Measurements from ENCODE around the gene SHF.

The SHF gene

DNA sequence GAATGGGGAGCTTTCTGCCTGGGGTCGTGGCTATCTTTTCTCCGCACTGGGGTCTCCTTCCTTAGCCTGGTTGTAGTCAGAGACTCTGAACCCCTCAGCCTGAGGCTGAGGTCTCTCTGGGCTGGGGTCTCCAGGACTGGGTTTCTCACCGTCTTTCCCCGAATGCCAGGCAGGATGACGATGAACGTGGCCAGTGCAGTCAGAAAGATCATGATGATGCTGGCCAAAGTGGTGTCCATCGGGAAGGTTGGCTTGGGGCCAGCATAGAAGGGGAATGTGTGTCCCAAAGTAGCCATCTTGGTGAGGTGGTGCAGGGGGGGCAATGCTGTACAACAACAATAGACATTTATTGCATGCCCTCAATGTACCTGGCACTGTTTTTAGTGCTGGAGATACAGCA is 65.0 kb downstream of the SHF start:
- peak; percentile 75 for DNase-seq (ENCODE audit: low spot score)
- TF ChIP-seq, protein P1, sequence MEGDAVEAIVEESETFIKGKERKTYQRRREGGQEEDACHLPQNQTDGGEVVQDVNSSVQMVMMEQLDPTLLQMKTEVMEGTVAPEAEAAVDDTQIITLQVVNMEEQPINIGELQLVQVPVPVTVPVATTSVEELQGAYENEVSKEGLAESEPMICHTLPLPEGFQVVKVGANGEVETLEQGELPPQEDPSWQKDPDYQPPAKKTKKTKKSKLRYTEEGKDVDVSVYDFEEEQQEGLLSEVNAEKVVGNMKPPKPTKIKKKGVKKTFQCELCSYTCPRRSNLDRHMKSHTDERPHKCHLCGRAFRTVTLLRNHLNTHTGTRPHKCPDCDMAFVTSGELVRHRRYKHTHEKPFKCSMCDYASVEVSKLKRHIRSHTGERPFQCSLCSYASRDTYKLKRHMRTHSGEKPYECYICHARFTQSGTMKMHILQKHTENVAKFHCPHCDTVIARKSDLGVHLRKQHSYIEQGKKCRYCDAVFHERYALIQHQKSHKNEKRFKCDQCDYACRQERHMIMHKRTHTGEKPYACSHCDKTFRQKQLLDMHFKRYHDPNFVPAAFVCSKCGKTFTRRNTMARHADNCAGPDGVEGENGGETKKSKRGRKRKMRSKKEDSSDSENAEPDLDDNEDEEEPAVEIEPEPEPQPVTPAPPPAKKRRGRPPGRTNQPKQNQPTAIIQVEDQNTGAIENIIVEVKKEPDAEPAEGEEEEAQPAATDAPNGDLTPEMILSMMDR (IDR thresholded peaks at IDR 0.05; ENCODE audit: poor library complexity, severe bottlenecking): no peak
- no peaks in the 10 kb centered on the region for H3K36me3 ChIP-seq (ENCODE audit: low read depth)
- H3K27me3 ChIP-seq (ENCODE audit: insufficient read depth, poor library complexity, severe bottlenecking): peaks cover under 1% of the 10 kb centered on the region
- H3K9me3 ChIP-seq (ENCODE audit: severe bottlenecking): no peaks in the 10 kb centered on the region
- H3K4me1 ChIP-seq (ENCODE audit: insufficient read depth, poor library complexity, severe bottlenecking): peaks cover 12% of the 10 kb centered on the region
- no peak for ATAC-seq (ENCODE audit: low read depth)
- H3K4me3 ChIP-seq (ENCODE audit: severe bottlenecking): no peak overlapping the region
- peak overlapping the region; percentile 20 for H3K27ac ChIP-seq (ENCODE audit: poor library complexity, severe bottlenecking)

DNA sequence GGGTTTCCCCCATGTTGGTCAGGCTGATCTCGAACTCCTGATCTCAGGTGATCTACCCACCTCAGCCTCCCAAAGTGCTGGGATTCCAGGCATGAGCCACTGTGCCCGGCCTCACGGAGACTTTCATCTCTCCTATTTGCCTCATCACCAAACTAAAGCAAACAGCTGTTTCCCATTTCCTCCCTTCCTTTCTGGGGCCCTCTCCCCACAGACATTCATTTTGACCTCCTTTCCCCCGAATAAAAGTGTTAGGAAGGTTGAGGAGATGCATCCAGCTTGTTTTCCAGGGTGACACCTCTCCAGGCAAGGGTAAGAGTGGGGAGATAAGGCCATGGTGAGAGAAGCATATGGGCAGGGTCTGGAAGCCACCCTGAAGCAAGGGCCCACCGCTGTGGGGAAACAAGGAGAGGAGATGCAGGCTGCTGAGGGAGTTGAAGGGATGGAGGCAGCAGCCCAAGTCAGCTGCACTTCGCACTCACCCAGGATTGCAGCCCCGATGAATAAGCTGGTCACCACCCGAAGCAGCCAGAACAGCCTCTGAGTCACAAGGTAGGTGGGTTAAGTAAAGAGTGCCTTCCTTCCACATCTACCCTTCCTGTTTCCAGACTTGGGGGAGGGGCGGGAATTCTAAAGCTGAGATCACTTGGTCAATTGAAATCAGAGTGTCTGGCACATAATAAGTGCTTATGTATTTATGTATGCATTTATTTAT is 65.9 kb downstream of the SHF start:
- DNase-seq (ENCODE audit: low spot score) (peak; percentile 94), ATAC-seq (ENCODE audit: low read depth) (peak; percentile 89)
- TF ChIP-seq, protein P1 (IDR thresholded peaks at IDR 0.05; ENCODE audit: poor library complexity, severe bottlenecking): no peak
- no peak overlapping the region for H3K4me3 ChIP-seq (ENCODE audit: severe bottlenecking)
- peaks cover 9% of the 10 kb centered on the region for H3K27me3 ChIP-seq (ENCODE audit: insufficient read depth, poor library complexity, severe bottlenecking)
- H3K27ac ChIP-seq (ENCODE audit: poor library complexity, severe bottlenecking): peak overlapping the region; percentile 20
- H3K9me3 ChIP-seq (ENCODE audit: severe bottlenecking): no peaks in the 10 kb centered on the region
- peaks cover 12% of the 10 kb centered on the region for H3K4me1 ChIP-seq (ENCODE audit: insufficient read depth, poor library complexity, severe bottlenecking)
- no peaks in the 10 kb centered on the region for H3K36me3 ChIP-seq (ENCODE audit: low read depth)

GRCh38 chr15:45121020-45121419 is 66.7 kb downstream of the SHF start:
- no peak overlapping the region for H3K4me3 ChIP-seq (ENCODE audit: severe bottlenecking)
- H3K4me1 ChIP-seq (ENCODE audit: insufficient read depth, poor library complexity, severe bottlenecking): peaks cover 12% of the 10 kb centered on the region
- TF ChIP-seq, protein P1 (IDR thresholded peaks at IDR 0.05; ENCODE audit: poor library complexity, severe bottlenecking): no peak
- H3K9me3 ChIP-seq (ENCODE audit: severe bottlenecking): no peaks in the 10 kb centered on the region
- no peaks in the 10 kb centered on the region for H3K36me3 ChIP-seq (ENCODE audit: low read depth)
- peaks cover 18% of the 10 kb centered on the region for H3K27me3 ChIP-seq (ENCODE audit: insufficient read depth, poor library complexity, severe bottlenecking)
- ATAC-seq (ENCODE audit: low read depth) (no peak), DNase-seq (ENCODE audit: low spot score) (no peak)
- H3K27ac ChIP-seq (ENCODE audit: poor library complexity, severe bottlenecking): no peak overlapping the region

DNA sequence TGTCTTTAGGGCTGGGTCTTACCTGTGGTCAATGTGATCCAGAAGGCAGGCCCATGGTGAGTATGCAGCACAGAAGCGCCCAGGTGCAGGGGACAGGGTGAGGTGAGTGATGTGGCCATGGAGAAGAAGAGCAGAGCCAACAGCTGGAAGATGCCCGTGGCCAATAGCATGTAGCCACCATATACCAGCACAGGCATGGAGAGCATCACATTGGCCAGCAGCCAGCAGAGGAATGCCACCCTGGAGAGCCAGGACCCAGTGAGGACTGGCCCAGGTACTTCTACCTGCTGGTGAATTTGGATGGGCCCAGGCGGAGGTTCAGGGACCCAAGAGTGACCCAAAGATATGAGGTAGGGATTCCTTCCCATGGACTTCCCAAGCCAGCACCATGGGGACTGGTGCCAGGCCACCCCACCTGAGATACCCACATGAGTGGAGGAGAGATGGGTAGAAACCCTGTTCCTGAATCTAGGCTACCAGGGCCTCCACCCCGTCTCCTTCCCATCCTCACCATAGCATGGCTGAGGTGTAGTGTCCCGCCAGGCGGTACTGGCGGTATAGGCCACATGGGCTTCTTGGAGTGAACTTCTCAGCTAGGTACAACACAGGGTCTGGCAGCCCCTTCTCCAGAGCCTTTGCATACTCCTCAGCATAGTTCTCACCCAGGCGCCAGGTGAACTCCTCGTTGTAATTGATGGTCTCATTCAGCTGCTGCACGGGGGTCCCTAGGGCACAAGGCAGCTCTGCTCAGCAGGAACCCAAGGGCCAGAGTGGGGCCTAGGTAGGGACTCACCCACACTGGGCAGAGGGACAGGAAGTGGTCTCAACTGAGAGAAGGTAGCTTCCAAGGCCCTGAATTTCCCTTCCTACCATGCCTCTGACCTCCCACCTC is 67.4 kb downstream of the SHF start:
- H3K4me1 ChIP-seq (ENCODE audit: insufficient read depth, poor library complexity, severe bottlenecking): peaks cover 12% of the 10 kb centered on the region
- TF ChIP-seq, protein P1 (IDR thresholded peaks at IDR 0.05; ENCODE audit: poor library complexity, severe bottlenecking): no peak
- no peaks in the 10 kb centered on the region for H3K9me3 ChIP-seq (ENCODE audit: severe bottlenecking)
- H3K27me3 ChIP-seq (ENCODE audit: insufficient read depth, poor library complexity, severe bottlenecking): peaks cover 25% of the 10 kb centered on the region
- H3K27ac ChIP-seq (ENCODE audit: poor library complexity, severe bottlenecking): no peak overlapping the region
- no peaks in the 10 kb centered on the region for H3K36me3 ChIP-seq (ENCODE audit: low read depth)
- ATAC-seq (ENCODE audit: low read depth) (no peak), DNase-seq (ENCODE audit: low spot score) (peak; percentile 61)
- no peak overlapping the region for H3K4me3 ChIP-seq (ENCODE audit: severe bottlenecking)

Measured in RWPE2 (cell line).